AG04449 (cell line): ENCODE results near the gene IFNGR2.
A peak's percentile ranks its signal among the peaks of the same experiment; 100 is the strongest.

ENCODE experiments used
- CTCF ChIA-PET: fragments of 350-600 bp; formaldehyde crosslinking; extraction: SDS; loops from one replicate; lab custom pipeline; 2021; ENCODE audit warnings: antibody characterized with exemption; lab: Yijun Ruan, JAX
- POLR2A ChIA-PET: fragments of 400-600, 350-600 bp; formaldehyde crosslinking; extraction: SDS; loops from one replicate; lab custom pipeline; 2020; ENCODE audit warnings: antibody characterized with exemption, inconsistent platforms; lab: Yijun Ruan, JAX
- DNase-seq: peaks from one replicate; pipeline ENCODE4 v3.0.0-alpha.2; 2010; ENCODE audit warnings: low read depth, low spot score
- H3K4me3 ChIP-seq: 2 replicates; pipeline ENCODE4 v1.5.1; 2011; ENCODE audit warnings: low read depth, mild to moderate bottlenecking, control low read depth, low read length
- CTCF ChIP-seq: IDR thresholded peaks from one replicate; pipeline ENCODE4 v1.5.1; 2011; ENCODE audit warnings: mild to moderate bottlenecking, moderate library complexity, low read length, control low read depth, inconsistent platforms; ENCODE audit not compliant: insufficient read depth; ENCODE audit errors: missing control alignments

Gene IFNGR2

GRCh38 chr21:33403128-33403785 lies at the start of gene IFNGR2:
Gene IFNGR2 (plus strand): TSS chr21:33403413. CDS start chr21:33403544, 131 bp downstream.
- DNase-seq = no peak
- peak within 1 kb of the TSS; percentile 71 for H3K4me3 ChIP-seq
- TF ChIP-seq CTCF = no peak
- POLR2A ChIA-PET = no interaction called here
- CTCF ChIA-PET = interaction anchor here (2.1 kb wide), 1 partner anchor 42 kb away, joined by 7 read pairs; no protein-coding TSS in a partner anchor

- POLR2A ChIA-PET = no interaction called here
- CTCF ChIA-PET = interaction anchor here (0.9 to 7.7 kb wide), 2 partner anchors 7 to 90 kb away, joined by 3 to 80 read pairs; no protein-coding TSS in a partner anchor
- DNase-seq = no peak
- no peak for TF ChIP-seq CTCF
- H3K4me3 ChIP-seq = no peak overlapping the region
Measured at GRCh38 chr21:33355355-33355754, 47.9 kb upstream of the IFNGR2 start.

- POLR2A ChIA-PET = no interaction called here
- DNase-seq = no peak
- CTCF ChIA-PET = interaction anchor here (0.7 to 7.7 kb wide), 5 partner anchors 7 to 251 kb away, joined by 3 to 80 read pairs (median 3); no protein-coding TSS in a partner anchor
- TF ChIP-seq CTCF = no peak
- no peak overlapping the region for H3K4me3 ChIP-seq
Measured at GRCh38 chr21:33355996-33356395, 47.2 kb upstream of the IFNGR2 start.

- CTCF ChIA-PET = interaction anchor here (1.0 to 7.7 kb wide), 2 partner anchors 9 to 250 kb away, joined by 3 to 80 read pairs; no protein-coding TSS in a partner anchor
- POLR2A ChIA-PET = no interaction called here
- TF ChIP-seq CTCF = no peak
- H3K4me3 ChIP-seq = no peak overlapping the region
- DNase-seq = no peak
Measured at GRCh38 chr21:33357177-33357576, 46.0 kb upstream of the IFNGR2 start.

- ChIA-PET POLR2A (no interaction called here), CTCF (interaction anchor here (1.0 to 7.7 kb wide), 8 partner anchors 10 to 157 kb away, joined by 3 to 86 read pairs (median 14); no protein-coding TSS in a partner anchor)
- no peak overlapping the region for H3K4me3 ChIP-seq
- no peak for TF ChIP-seq CTCF
- DNase-seq = no peak
Measured at GRCh38 chr21:33359446-33359845, 43.8 kb upstream of the IFNGR2 start.

GRCh38 chr21:33360281-33360680 lies 42.9 kb upstream of the IFNGR2 start:
- H3K4me3 ChIP-seq = no peak overlapping the region
- POLR2A ChIA-PET = no interaction called here
- CTCF ChIA-PET = interaction anchor here (1.2 to 7.7 kb wide), 21 partner anchors 12 to 163 kb away, joined by 3 to 86 read pairs (median 9); partner anchors contain the start of gene IFNAR1
- TF ChIP-seq CTCF = no peak
- no peak for DNase-seq
